ENCODE results near the gene L3HYPDH. TPM values are rescaled to one million over a fixed set of nuclear protein-coding genes. Genes with fewer than 3 reads are reported as not detected.
A peak's percentile ranks its signal among the peaks of the same experiment; 100 is the strongest.

L3HYPDH gene
- total RNA-seq (2022): 27.3 and 28.4 TPM in 2 replicates
- percentile 82 among the genes with signal in this experiment for Bru-seq, nascent RNA
- percentile 81 among the genes with signal in this experiment for BruChase-seq, experiment 1, labeled RNA remaining after a 6-hour chase
- percentile 92 among the genes with signal in this experiment for BruChase-seq, experiment 2, labeled RNA remaining after a 2-hour chase
- long read RNA-seq, transcript L3HYPDH-205 (4 exons, 758 nt): minor isoform, 6 of 28 reads
- long read RNA-seq, transcript L3HYPDH-201 (5 exons, 1,527 nt): major isoform, 16 of 28 reads
- long read RNA-seq, partial matches to known transcripts: 1 of 28 reads
- long read RNA-seq, other reads (novel, unspliced or antisense): 5 of 28 reads

- H3K27me3 Mint-ChIP-seq (ENCODE audit: unreplicated experiment): no peaks in the 10 kb centered on the region
- intact Hi-C loops (cut with micrococcal nuclease; ENCODE audit: unreplicated experiment): no loop called here
- no peaks in the 10 kb centered on the region for H3K9me3 Mint-ChIP-seq (ENCODE audit: low read depth, unreplicated experiment)
- peaks cover 36% of the 10 kb centered on the region for H3K36me3 Mint-ChIP-seq (ENCODE audit: insufficient read depth, unreplicated experiment)
- CTCF ChIA-PET: interaction anchor here (1.0 to 3.2 kb wide), 5 partner anchors 28 to 414 kb away, joined by 3 to 13 read pairs (median 4); partner anchors contain the start of genes CCDC175 and DAAM1
- H3K4me1 Mint-ChIP-seq (ENCODE audit: low read depth, unreplicated experiment): peaks cover 36% of the 10 kb centered on the region
- peak; percentile 57 for TF ChIP-seq CTCF (IDR thresholded peaks at IDR 0.05; ENCODE audit: unreplicated experiment)
- no TSS peak for BruUV-seq (replicated peaks)
- peak; percentile 98 for DNase-seq
- peak within 1 kb of the TSS; percentile 80 for H3K27ac Mint-ChIP-seq (ENCODE audit: unreplicated experiment)
- H3K4me3 Mint-ChIP-seq (ENCODE audit: low read depth, unreplicated experiment): peak within 1 kb of the TSS; percentile 80
Measured at GRCh38 chr14:59483819-59484638, at the start of gene L3HYPDH, which contains the start of gene JKAMP. TSS of gene L3HYPDH (minus strand) at chr14:59484408. CDS start at chr14:59484316, 92 bp downstream. TSS of gene JKAMP (plus strand) at chr14:59484517. CDS start at chr14:59484590, 73 bp downstream.

- intact Hi-C loops (cut with micrococcal nuclease; ENCODE audit: unreplicated experiment): no loop called here
- H3K9me3 Mint-ChIP-seq (ENCODE audit: low read depth, unreplicated experiment): peaks cover 2% of the 10 kb centered on the region
- BruUV-seq (replicated peaks): no TSS peak
- peaks cover 26% of the 10 kb centered on the region for H3K27me3 Mint-ChIP-seq (ENCODE audit: unreplicated experiment)
- H3K4me3 Mint-ChIP-seq (ENCODE audit: low read depth, unreplicated experiment): no peak overlapping the region
- no peak overlapping the region for H3K27ac Mint-ChIP-seq (ENCODE audit: unreplicated experiment)
- DNase-seq: no peak
- TF ChIP-seq CTCF (IDR thresholded peaks at IDR 0.05; ENCODE audit: unreplicated experiment): no peak
- no peaks in the 10 kb centered on the region for H3K36me3 Mint-ChIP-seq (ENCODE audit: insufficient read depth, unreplicated experiment)
- CTCF ChIA-PET: no interaction called here
- H3K4me1 Mint-ChIP-seq (ENCODE audit: low read depth, unreplicated experiment): no peaks in the 10 kb centered on the region
Measured at GRCh38 chr14:59532419-59532818, 48.2 kb upstream of the L3HYPDH start.

- H3K36me3 Mint-ChIP-seq (ENCODE audit: insufficient read depth, unreplicated experiment): no peaks in the 10 kb centered on the region
- H3K4me3 Mint-ChIP-seq (ENCODE audit: low read depth, unreplicated experiment): no peak overlapping the region
- H3K27me3 Mint-ChIP-seq (ENCODE audit: unreplicated experiment): peaks cover 8% of the 10 kb centered on the region
- no peak for DNase-seq
- H3K27ac Mint-ChIP-seq (ENCODE audit: unreplicated experiment): no peak overlapping the region
- no peaks in the 10 kb centered on the region for H3K4me1 Mint-ChIP-seq (ENCODE audit: low read depth, unreplicated experiment)
- H3K9me3 Mint-ChIP-seq (ENCODE audit: low read depth, unreplicated experiment): peaks cover 2% of the 10 kb centered on the region
- TF ChIP-seq CTCF (IDR thresholded peaks at IDR 0.05; ENCODE audit: unreplicated experiment): no peak
- BruUV-seq (replicated peaks): no TSS peak
- CTCF ChIA-PET: no interaction called here
- intact Hi-C loops (cut with micrococcal nuclease; ENCODE audit: unreplicated experiment): no loop called here
Measured at GRCh38 chr14:59530349-59530748, 46.1 kb upstream of the L3HYPDH start.

GRCh38 chr14:59529189-59529588, 45.0 kb upstream of the L3HYPDH start:
- Mint-ChIP-seq H3K36me3 (ENCODE audit: insufficient read depth, unreplicated experiment) (no peaks in the 10 kb centered on the region), H3K4me1 (ENCODE audit: low read depth, unreplicated experiment) (no peaks in the 10 kb centered on the region), H3K27ac (ENCODE audit: unreplicated experiment) (no peak overlapping the region), H3K27me3 (ENCODE audit: unreplicated experiment) (peaks cover 8% of the 10 kb centered on the region), H3K4me3 (ENCODE audit: low read depth, unreplicated experiment) (no peak overlapping the region), H3K9me3 (ENCODE audit: low read depth, unreplicated experiment) (peaks cover 2% of the 10 kb centered on the region)
- no TSS peak for BruUV-seq (replicated peaks)
- DNase-seq: no peak
- CTCF ChIA-PET: no interaction called here
- no peak for TF ChIP-seq CTCF (IDR thresholded peaks at IDR 0.05; ENCODE audit: unreplicated experiment)
- intact Hi-C loops (cut with micrococcal nuclease; ENCODE audit: unreplicated experiment): no loop called here

All from Calu3 (cell line).